Measurements from ENCODE around the gene CPED1.
"Not testable (repeated sequence)": the region's sequence is repeated elsewhere in the genome, so short reads cannot be mapped to it uniquely, and the experiment has no call there.

Gene CPED1

DNA sequence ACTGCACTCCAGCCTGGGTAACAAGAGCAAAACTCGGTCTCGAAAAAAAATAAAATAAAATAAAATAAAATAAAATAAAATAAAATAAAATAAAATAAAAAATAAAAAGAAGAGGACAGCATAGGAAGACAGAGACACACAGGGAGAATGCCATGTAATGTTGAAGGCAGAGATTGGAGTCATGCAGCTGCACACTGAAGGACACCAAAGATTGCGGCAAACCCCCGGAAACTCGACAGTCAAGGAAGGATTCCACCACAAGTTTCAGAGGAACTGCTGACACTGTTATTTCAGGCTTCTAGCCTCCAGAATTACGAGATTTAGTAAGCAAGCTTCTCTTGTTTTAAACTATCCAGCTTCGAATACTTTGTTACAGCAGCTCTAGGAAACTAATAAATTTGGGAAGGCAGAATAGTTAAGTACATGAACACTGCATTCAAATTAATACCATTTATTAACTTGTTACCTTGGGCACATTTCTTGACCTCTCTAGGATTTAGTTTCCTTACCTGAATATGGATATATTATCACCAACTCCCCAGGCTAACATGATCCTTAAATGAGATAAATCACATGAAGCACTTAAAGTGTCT, 9.5 kb downstream of the CPED1 start:
- DNase-seq: no peak

DNA sequence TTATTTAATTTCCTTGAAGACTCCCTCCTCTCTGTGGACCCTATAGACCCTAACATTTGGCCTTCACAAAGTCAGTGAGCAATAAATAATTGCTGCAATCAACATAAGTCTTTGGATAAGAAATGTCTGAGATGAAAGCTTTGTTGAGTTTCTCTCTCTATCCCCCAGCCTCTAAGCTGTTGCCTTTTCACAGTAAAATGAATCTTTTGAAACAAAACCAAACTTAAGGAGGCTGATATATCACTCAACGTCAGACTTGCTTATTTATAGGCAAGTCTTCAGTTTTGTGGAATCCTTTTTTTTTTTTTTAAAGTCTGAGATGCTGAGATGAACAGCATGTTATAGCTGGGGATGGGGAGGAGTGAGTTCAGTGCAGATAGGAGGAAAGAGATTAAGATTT, 10.0 kb downstream of the CPED1 start:
- DNase-seq: no peak

DNA sequence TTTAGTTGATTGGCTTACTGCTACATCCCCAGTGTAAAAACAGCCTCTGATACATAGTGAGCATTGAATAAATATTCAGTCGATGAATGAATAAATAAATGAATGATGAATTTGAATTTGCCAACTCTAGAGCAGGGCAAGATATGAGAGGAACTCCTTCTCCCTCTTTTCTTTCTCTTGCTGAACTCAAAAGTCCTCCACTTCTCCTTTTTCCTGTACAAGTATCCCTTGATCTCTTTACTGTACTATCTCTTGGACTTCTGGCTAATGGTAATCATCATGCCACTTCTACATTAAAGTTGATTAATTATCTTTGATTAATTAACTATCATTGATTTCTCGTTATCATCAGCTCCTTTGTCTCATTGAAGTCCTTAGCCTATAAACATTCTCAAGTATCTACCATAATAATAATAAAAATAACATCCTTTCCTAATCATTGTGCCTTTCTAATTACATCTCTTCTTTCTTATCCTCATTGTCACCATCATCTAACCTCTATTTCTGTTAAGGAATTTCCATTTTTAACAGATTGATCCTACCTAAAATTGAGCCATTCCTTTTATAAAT, 10.6 kb downstream of the CPED1 start:
- no peak for DNase-seq

DNA sequence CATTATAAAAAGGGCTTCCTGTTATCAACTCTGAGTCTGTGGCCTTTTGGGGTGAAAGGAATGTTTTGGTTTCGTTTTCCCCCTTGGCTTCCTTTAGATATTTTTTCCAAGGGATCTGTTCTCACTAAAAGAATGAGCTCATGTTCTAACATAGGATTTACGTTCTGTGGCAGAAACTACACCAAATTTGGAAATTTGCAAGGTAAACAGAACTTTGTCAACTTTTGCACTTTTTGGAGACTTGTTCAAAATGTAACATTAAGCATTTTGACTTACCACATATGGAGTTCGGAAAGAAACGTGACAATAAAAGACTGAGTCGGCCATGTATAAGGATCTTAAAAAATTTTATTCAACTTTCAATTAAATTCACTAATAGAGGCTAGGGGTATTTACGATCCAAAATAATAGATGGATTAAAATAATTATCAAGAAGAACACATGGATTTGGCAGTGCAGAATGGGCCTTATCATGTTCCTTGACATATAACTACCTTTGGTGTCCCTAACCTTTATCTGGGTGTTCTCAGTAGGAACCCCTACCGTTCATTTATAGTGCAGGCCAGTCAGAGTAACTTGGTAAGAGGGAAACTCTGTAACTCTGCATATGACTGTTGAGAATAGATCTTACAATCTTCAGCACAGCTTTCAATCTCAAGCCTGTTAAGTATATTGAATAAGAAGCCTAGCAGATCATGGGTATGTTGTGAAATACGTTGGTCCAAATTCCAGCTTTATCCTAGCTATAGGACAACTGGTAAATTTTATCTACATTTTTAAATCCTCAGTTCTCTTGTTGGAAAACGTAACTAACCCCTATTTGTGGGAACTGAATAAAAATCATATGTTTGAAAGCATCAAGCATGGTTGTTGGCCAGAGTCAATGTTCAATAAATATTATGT, 11.8 kb downstream of the CPED1 start:
- no peak for DNase-seq

DNA sequence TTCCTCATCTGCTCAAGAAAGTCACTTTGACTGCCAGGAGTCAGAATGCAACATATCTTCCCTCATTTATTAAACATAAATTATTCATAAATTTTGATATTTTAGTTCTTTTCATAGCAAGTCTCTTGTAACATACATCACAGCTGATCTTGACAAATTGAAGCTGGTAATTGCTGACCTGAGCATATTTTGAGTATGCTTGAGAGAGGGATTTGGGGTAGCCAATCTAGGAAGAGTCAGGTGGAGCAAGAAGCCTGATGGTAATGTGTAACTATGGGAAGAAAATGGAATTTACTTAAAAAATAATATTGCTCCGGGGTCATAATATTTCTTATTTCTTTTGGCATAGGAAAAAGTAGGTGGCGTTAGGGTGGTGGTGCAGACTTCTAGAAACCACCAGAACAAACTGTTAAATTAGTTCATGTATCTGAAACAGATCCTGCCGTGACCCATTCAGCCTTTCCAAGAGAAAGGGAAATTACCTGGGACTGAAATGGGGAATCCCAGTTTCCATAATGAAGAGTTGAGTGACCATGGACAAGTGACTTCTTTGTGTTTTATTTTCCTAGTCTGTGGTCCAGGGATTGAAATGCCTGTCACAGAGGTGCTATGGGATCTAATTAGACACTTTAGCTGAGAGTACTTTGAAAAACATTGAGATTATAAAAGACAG, 12.9 kb downstream of the CPED1 start:
- no peak for DNase-seq

DNA sequence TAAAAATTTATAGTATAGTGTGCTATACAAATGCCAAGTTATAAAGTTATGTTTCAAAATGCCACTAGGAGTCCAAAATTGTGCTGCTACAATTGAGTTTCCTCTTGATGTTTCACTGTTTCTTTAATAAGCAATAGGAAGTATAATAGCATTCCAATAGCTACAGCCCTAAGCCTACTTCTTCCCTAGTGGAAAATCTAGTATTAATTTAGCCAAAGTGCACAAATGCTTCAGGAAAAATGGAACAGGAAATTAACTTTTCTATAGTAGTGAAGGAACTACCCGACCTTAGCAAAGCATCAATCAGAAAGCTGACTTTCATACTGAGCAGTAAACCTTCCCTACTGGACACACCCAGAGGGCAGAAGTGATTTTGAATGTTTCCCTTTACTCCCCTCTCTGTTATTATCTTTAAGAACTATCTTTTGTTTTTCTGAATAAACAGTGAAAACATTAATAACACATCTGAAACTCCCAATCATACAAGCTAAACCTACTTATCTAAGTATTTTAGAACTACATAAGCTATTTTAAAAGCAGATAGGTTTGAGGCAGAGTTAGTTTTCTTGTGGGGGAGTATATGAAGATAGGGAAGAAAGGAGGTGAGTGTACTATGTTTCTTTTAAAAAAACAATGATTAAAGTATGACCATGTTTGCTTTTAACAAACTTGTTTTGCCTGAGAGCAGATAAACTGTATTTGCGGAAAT, 13.7 kb downstream of the CPED1 start:
- no peak for DNase-seq

DNA sequence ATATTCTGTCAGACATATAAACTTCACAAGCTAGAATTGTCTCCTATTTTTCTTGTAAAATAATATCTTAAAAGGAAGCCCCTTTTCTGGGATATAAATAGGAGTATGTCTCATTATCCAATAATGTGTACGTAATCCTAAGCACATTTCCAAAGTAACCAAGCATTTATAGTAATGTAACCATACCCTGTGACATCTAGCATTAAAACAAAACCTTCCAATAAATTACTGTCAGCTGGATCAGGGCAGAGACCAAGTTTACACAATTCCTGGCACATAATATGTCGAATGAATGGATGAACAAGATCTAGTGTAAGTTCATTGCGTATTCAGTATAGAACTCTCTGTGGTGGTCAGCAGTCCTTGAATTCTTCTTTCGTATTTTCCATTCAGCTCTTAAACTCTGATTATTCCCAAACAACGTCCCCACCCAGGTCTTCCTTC, 14.3 kb downstream of the CPED1 start:
- no peak for DNase-seq

DNA sequence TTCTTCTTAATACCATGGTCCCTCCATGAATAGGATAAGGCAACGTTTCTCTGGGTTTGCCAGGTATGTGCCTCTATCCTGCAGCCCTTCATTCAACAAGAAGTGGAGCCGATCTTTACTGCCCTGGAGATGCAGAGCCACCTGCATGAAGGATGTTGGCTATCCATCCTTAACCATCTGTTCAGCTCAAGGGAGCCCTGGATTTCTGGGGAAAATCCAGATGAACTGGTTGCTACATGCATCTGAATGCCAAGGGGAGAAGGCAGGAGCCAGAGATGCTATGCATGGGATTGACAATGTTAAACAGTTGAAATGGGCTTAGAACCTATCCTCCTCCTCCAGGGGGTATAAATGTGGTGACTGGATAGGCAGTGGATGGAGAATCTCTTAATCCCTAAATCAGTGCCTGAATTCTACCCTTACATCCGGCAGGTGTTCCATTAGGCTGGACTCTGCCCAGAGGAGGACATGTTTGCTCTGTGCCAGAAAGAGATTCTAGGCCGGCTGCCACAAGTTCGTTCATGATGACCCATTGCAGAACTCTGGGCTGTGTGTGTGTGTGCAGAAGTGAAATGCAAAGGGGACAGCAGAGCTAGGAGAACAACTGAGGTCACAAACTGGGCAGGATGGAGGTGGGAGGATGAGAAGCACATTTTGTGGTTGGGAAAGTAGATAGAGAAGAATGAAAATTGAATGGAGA, 15.6 kb downstream of the CPED1 start:
- DNase-seq: no peak

DNA sequence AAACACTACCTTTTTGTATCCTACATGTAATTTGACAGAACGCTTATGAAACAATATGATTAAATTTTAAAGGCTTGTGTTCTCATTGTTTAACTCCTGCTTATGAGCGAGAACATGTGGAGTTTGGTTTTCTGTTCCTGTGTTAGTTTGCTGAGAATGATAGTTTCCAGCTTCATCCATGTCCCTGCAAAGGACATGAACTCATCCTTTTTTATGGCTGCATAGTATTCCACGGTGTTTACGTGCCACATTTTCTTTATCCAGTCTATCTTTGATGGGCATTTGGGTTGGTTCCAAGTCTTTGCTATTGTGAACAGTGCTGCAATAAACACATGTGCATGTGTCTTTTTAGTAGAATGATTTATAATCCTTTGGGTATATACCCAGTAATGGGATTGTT, 16.5 kb downstream of the CPED1 start:
- DNase-seq: not testable (repeated sequence)

DNA sequence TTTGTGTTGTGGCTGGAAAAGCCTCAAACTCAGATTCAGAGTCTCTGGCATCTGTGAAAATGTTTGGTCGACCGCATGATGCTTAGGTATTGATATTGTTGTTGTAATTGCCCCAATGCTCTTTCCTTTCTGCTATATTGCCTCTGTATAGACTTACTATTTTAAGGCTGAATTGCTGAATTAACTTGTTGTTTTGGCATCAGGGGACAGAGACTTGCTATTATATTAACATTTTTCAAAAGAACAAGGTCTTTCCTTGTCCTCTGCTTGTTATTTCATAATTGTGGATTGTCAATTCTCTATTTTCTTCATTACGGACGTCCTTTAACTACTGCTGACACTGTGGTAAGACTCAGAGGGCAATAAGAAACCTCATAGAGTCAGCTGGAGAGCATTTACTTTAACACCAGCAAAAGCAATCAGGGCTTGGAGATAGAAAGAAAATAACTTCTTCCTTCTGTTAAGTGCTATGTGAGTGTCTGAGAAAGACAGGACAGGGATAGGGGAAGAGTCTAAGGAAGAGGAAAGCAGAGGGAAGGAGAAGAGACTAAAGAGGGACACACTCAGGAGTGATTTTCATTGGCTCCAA, 17.6 kb downstream of the CPED1 start:
- DNase-seq: no peak

DNA sequence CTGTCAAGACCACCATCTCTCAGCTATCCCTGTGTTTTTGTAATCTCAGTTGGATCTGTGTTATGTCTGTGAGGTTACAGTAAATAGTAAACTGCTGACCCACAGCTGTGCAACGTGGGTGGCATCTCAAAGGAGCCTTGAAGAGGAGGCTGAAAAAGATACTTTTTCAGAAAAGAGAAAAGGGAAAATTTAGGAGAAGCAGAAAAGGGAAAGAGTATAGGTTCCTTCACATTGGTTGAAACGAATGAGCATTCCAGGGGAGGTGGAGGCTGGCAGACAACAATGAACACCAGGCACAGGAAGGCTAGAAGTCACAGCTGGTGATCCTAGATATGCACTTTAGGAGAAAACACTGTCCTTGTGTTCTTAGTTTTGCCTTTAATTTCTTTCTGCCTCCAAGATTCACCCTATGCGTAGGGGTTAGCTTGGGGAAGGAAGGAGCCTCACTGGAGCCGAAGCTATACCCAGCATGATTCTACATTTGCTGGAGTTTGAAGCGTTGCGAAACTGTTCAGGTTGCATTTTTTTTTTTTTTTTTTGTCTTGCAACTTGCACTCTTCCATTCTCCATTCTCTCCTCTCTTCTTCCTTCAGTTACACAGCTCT, 18.3 kb downstream of the CPED1 start:
- DNase-seq: no peak

DNA sequence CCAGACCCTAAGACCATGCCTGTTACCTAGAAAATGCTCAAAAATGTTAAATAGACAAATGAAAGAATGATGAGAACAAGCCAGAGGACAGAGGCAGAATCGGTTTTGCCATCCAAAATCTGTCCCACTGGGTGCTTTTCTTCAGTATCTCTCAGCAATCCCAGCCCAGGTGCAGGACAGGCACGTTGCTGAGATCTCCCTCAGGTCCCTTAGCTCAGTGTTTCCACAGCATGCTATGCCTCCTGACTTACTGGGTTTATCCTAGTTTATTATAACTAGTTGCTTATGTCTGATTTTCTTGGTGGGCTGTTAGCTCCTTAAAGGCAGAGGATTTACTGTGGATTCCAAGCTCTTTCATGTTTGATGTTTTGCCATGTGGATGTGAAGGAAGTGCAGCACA, 20.3 kb downstream of the CPED1 start:
- DNase-seq: no peak

DNA sequence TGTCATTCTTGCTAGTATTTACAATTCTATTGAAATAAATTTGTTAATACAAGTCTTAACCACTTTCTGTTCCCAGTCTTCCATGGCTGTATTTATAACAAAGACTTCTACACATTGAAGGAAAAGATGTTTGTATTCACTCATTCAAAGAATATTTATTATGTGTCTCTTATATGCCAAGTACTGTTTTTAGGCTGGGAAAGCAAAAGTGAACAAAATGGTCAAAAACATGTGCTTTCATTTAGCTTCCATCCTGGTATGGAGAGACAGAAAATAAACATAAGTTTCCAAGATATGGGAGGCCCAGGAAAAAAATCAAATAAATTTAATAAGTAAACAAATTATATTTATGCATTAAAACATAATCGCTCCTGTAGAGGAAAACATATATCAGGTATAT, 22.9 kb downstream of the CPED1 start:
- no peak for DNase-seq

DNA sequence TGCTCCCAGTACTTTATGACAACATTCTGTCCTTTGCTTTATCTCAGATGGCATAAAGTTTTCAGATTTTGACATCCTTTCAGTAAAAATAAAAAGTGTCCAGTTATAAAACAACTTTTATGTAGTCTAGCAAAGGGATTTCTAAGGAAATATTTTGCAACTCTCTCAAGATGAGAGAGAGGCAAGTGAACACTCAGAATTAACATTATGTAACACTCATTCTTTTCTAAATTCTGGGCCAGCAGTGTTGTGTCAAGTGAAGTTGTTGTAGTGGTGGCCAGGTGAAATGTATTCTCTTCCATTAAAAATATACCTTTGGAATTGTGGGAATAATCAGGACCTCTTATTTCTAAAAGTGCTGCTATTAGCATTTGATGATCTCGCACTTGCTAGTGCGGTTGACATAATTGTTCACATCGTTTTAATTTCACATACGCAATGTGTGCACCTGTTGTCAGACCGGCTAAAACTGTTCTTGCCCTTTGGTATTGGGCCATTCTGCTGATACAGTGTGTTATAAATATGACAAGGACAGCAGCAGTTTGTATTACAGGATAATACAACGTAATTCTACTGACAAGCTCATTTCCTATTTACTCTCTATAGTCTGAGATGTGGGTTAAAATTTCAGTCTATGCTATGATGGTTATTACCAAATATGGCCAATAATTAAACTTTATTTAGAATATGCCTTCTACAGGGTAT, 23.8 kb downstream of the CPED1 start:
- DNase-seq: no peak

DNA sequence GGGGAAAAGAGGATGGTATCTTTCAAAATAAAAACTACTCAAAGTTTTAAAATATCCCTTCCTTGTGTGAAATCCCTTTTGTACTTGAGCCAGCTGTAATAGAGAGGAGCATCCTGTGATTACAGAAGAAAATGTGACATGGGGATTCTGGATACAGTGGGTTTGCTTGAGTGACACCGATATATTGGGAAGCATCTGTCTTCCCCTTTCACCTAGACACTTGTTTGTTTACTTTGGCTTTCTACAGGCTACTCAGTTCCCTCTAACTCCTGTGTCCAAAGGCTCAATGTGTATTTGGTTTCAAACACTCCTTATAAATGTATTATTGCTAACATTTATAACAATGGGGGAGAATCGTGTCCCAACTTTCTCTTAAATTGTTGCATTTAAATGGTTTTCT, 24.4 kb downstream of the CPED1 start:
- DNase-seq: no peak

DNA sequence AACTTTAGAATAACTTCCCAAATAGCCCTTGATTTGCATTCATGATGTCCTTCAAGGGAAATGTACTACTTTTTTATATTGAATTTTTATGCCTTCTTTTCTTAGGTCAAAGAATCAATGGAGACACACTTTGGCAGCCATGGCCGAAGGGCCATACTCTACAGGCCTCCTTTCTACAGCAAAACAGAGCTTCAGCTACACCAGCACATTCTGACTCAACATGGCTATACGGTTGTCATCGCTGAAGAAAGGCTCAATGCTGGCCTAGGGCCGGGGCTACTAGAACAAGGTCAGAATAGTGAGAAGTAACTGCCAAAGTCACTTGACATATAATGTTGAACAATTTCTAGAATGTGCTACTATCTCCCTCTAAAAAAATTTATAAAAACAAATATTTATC, 27.0 kb downstream of the CPED1 start:
- no peak for DNase-seq

DNA sequence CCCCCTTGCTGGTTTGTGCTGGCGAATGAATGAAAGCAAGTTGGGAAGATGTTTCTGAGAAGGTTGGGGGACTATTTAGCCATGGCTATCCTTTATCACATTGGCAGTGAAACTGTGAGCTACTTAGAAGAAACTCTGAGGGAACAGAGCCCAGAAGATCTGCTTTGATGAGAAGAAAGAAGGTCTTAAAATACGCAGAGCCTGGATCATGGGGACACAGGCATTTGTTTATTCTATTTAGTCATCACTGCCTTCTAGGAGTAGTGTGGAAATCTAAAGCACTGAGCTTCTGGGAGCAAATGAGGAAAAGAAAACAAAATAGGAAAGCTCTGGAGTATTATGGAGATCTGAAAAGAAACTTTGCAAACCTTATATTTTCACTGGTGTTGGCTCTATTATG, 28.5 kb downstream of the CPED1 start:
- no peak for DNase-seq

DNA sequence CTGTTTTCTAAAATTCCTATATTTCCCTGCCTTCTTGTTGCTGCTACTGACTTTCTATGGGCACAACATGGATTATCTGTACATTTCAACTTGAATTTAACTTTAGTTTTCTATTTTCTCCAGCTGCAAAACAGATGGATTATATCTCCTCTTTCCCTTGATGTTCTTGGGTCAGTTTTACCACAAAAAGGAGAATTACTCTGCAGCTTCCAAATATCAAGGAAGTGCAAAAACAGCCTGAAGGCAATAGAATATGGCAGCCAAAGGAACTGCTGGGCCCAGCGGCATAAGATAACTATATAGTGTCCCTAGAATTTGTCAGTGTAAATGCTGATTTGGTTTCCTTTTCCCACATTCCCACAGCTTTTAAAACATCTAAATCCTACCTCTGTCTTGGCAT, 29.1 kb downstream of the CPED1 start:
- DNase-seq: no peak

DNA sequence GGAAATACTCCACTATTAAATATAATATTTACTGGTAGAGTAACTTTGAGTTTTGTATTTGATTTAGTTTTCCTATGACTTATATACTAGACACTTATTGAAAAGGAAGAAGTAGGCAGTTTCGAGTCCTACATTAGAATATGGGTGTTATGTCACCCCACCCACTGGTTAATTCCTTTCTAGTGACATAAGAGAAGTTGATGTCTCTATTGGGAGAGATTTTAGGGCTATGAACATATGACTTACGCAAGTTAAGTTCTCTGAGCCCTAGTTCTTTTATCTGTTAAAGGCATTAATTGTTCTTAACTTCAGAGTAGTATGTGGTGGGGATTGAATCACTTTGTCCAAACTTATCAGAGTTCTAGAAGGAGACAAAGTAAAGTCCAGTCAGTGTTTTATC, 30.5 kb downstream of the CPED1 start:
- no peak for DNase-seq

DNA sequence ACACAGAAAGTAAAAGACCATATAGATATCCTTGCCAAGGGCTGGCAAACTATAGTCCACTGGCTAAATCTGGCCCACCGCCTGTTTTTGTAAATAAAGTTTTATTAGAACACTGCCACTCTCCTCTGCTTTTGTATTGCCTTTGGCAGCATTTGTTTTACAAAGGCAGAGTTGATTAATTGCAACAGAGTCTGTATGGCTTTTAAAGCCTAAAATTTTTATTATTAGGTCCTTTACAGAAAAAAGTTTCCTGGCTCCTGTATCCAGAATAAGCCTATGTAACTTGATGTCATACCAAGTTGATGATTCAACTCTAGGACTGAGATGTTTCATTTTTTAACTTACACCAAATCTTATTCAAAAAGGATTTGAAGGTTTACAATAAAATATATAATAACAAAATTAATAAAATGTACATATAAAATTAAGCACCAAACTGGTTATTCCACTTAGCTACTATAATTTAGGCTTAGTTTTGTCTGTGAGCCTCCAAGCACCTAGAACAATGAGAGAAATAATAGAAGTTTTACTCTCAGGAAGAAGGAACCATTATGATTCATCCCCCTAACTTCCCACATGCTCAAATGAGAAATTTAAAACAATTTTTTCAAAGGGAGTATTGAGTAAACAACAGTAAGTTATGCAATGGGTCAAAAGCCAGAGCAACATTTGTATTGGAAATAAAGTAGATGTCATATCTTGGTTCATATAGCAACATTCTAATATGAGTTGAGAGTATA, 31.9 kb downstream of the CPED1 start:
- DNase-seq: no peak

All from NCI-H1436 treated with DMSO at 0.1 percent for 48 hours (cell line).